Hepatocyte (in vitro differentiated cells): ENCODE data around the gene CLCN1. TPM values are rescaled to one million over a fixed set of nuclear protein-coding genes. Genes with fewer than 3 reads are reported as not detected.

Experiments used
- DNase-seq: peaks from one replicate; pipeline ENCODE4 v3.0.0-alpha.2; 2016; ENCODE audit warnings: low spot score
- H2AFZ ChIP-seq: fragments of 200-600 bp; sonication (generic); 2 replicates; pipeline ENCODE4 v1.6.0; 2016; ENCODE audit warnings: antibody characterized with exemption, mild to moderate bottlenecking
- H3K27ac ChIP-seq: fragments of 200-600 bp; sonication (generic); 2 replicates; pipeline ENCODE4 v1.5.1; 2016; ENCODE audit warnings: mild to moderate bottlenecking
- H3K27me3 ChIP-seq: fragments of 200-600 bp; sonication (generic); 2 replicates; pipeline ENCODE4 v1.6.1; 2016
- H3K36me3 ChIP-seq: fragments of 200-600 bp; sonication (generic); replicated peaks from 2 replicates; pipeline ENCODE4 v1.5.1; 2016; ENCODE audit warnings: low read depth; ENCODE audit not compliant: insufficient read depth
- H3K4me1 ChIP-seq: fragments of 200-600 bp; sonication (generic); 2 replicates; pipeline ENCODE4 v1.5.1; 2016; ENCODE audit warnings: mild to moderate bottlenecking, moderate library complexity; ENCODE audit not compliant: insufficient read depth
- H3K4me2 ChIP-seq: fragments of 200-600 bp; sonication (generic); 2 replicates; pipeline ENCODE4 v1.6.0; 2016
- H3K4me3 ChIP-seq: fragments of 200-600 bp; sonication (generic); 2 replicates; pipeline ENCODE4 v1.5.1; 2016; ENCODE audit warnings: mild to moderate bottlenecking
- H3K79me2 ChIP-seq: fragments of 200-600 bp; sonication (generic); 2 replicates; pipeline ENCODE4 v1.6.0; 2017; ENCODE audit warnings: mild to moderate bottlenecking
- H3K9me2 ChIP-seq: fragments of 200-600 bp; sonication (generic); replicated peaks from 2 replicates; pipeline ENCODE4 v1.6.0; 2017; ENCODE audit warnings: mild to moderate bottlenecking; ENCODE audit not compliant: insufficient read depth
- H3K9me3 ChIP-seq: fragments of 200-600 bp; sonication (generic); 2 replicates; pipeline ENCODE4 v1.5.1; 2016; ENCODE audit warnings: low read depth, mild to moderate bottlenecking
- H4K20me1 ChIP-seq: fragments of 200-600 bp; sonication (generic); 2 replicates; pipeline ENCODE4 v1.6.0; 2016; ENCODE audit warnings: mild to moderate bottlenecking; ENCODE audit not compliant: insufficient read depth, poor library complexity, severe bottlenecking
- CTCF ChIP-seq: fragments of 200-600 bp; sonication (generic); IDR thresholded peaks from 2 replicates; pipeline ENCODE4 v1.5.1; 2016; ENCODE audit warnings: antibody characterized with exemption, mild to moderate bottlenecking; ENCODE audit not compliant: poor library complexity
- EZH2 ChIP-seq: fragments of 200-600 bp; sonication (generic); IDR thresholded peaks from 2 replicates; pipeline ENCODE4 v1.6.1; 2016; ENCODE audit warnings: antibody characterized with exemption, mild to moderate bottlenecking, borderline replicate concordance
- EZH2phosphoT487 ChIP-seq: fragments of 200-600 bp; sonication (generic); IDR thresholded peaks from one replicate; pipeline ENCODE4 v1.6.1; 2018; ENCODE audit warnings: antibody characterized with exemption, mild to moderate bottlenecking, low read depth, moderate library complexity; ENCODE audit not compliant: unreplicated experiment, severe bottlenecking
- WGBS: methylation state at CpG from one replicate; pipeline ENCODE4 v1.1.6; 2016; ENCODE audit warnings: low lambda C conversion rate; ENCODE audit errors: missing lambda C conversion rate; 5-methylcytosine and 5-hydroxymethylcytosine counted together
- polyA plus RNA-seq: library from polyadenylated mRNA; unstranded; fragments of >200 nt; fragmentation: Nextera tagmentation; extraction: Ambion mirVana; gene quantifications from 2 replicates; pipeline ENCODE4 v1.2.1, GENCODE V29; 2016
- total RNA-seq: library from RNA; depleted of rRNA; stranded (reverse); fragments of >200 nt; gene quantifications from 2 replicates; pipeline ENCODE4 v1.2.3, GENCODE V29; 2014

CLCN1 gene
- total and polyA plus RNA-seq, 2 experiments from 2014 or later, result 0.07 TPM; not detected in 1

GRCh38 chr7:143374561-143374960, 58.6 kb downstream of the CLCN1 start:
- H3K27me3 ChIP-seq, result no peaks in the 10 kb centered on the region
- 85% methylated on average over 5 of the region's 5 CpGs for WGBS
- no peak for DNase-seq
- H3K9me2 ChIP-seq, result no peaks in the 10 kb centered on the region
- H3K79me2 ChIP-seq, result peaks cover 9% of the 10 kb centered on the region
- no peaks in the 10 kb centered on the region for H3K36me3 ChIP-seq
- H3K27ac ChIP-seq, result no peak overlapping the region
- H3K4me2 ChIP-seq, result no peak overlapping the region
- H4K20me1 ChIP-seq, result no peaks in the 10 kb centered on the region
- H3K4me1 ChIP-seq, result peaks cover 17% of the 10 kb centered on the region
- no peak overlapping the region for H2AFZ ChIP-seq
- no peaks in the 10 kb centered on the region for H3K9me3 ChIP-seq
- H3K4me3 ChIP-seq, result no peak overlapping the region
- TF ChIP-seq EZH2phosphoT487 (no peak), EZH2 (no peak), CTCF (no peak)

- H3K27me3 ChIP-seq, result no peaks in the 10 kb centered on the region
- no peaks in the 10 kb centered on the region for H3K36me3 ChIP-seq
- H3K9me3 ChIP-seq, result no peaks in the 10 kb centered on the region
- H4K20me1 ChIP-seq, result no peaks in the 10 kb centered on the region
- WGBS, result 93% methylated on average over 7 of the region's 7 CpGs
- H3K4me2 ChIP-seq, result no peak overlapping the region
- DNase-seq, result no peak
- no peak overlapping the region for H2AFZ ChIP-seq
- H3K9me2 ChIP-seq, result no peaks in the 10 kb centered on the region
- H3K27ac ChIP-seq, result no peak overlapping the region
- peaks cover 9% of the 10 kb centered on the region for H3K79me2 ChIP-seq
- peaks cover 15% of the 10 kb centered on the region for H3K4me1 ChIP-seq
- TF ChIP-seq CTCF (no peak), EZH2 (no peak), EZH2phosphoT487 (no peak)
- no peak overlapping the region for H3K4me3 ChIP-seq
Measured at GRCh38 chr7:143375298-143376034, 59.6 kb downstream of the CLCN1 start.

GRCh38 chr7:143376396-143376795, 60.5 kb downstream of the CLCN1 start:
- Histone ChIP-seq H3K27ac (no peak overlapping the region), H3K36me3 (no peaks in the 10 kb centered on the region), H3K4me2 (no peak overlapping the region), H3K27me3 (no peaks in the 10 kb centered on the region), H3K9me2 (no peaks in the 10 kb centered on the region), H2AFZ (no peak overlapping the region), H3K9me3 (no peaks in the 10 kb centered on the region), H3K4me1 (peaks cover 15% of the 10 kb centered on the region), H3K4me3 (no peak overlapping the region), H3K79me2 (peaks cover 10% of the 10 kb centered on the region), H4K20me1 (no peaks in the 10 kb centered on the region)
- WGBS, result 73% methylated on average over 5 of the region's 5 CpGs
- TF ChIP-seq EZH2 (no peak), CTCF (no peak), EZH2phosphoT487 (no peak)
- DNase-seq, result no peak
